Neural progenitor cell (in vitro differentiated cells): Measurements from ENCODE around the gene KRTAP10-9.
"Not testable (repeated sequence)": the region's sequence is repeated elsewhere in the genome, so short reads cannot be mapped to it uniquely, and the experiment has no call there.

Source experiments
- EZH2phosphoT487 ChIP-seq: fragments of 200-600 bp; sonication (generic); IDR thresholded peaks from 2 replicates; pipeline ENCODE4 v1.6.1; 2017; ENCODE audit warnings: antibody characterized with exemption
- TF ChIP-seq, protein P1 (sequence below): fragments of 200-600 bp; sonication (generic); IDR thresholded peaks from 2 replicates; pipeline ENCODE4 v1.5.1; 2017; ENCODE audit warnings: antibody characterized with exemption, mild to moderate bottlenecking

DNA sequence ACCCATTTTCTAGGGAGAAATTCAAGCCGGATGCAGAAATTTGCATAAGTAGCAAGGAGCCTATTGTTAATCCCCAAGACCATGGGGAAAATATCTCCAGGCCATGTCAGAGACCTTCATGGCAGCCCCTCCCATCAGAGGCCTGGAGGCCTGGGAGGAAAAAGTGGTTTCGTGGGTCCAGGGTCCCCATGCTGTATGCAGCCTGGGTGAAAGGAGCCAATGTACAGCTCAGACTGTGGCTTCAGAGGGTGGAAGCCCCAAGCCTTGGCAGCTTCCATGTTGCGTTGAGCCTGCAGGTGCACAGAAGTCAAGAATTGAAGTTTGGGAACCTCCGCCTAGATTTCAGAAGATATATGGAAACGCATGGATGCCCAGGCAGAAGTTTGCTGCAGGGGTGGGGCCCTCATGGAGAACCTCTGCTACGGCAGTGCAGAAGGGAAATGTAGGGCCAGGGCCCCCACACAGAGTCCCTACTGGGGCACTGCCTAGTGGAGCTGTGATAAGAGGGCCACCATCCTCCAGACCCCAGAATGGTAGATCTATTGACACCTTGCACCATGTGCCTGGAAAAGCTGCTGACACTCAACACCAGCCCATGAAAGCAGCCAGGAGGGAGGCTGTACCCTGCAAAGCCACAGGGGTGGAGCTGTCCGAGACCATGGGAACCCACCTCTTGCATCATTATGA, 16.6 kb upstream of the KRTAP10-9 start:
- TF ChIP-seq EZH2phosphoT487 = not testable (repeated sequence)
- TF ChIP-seq, protein P1, sequence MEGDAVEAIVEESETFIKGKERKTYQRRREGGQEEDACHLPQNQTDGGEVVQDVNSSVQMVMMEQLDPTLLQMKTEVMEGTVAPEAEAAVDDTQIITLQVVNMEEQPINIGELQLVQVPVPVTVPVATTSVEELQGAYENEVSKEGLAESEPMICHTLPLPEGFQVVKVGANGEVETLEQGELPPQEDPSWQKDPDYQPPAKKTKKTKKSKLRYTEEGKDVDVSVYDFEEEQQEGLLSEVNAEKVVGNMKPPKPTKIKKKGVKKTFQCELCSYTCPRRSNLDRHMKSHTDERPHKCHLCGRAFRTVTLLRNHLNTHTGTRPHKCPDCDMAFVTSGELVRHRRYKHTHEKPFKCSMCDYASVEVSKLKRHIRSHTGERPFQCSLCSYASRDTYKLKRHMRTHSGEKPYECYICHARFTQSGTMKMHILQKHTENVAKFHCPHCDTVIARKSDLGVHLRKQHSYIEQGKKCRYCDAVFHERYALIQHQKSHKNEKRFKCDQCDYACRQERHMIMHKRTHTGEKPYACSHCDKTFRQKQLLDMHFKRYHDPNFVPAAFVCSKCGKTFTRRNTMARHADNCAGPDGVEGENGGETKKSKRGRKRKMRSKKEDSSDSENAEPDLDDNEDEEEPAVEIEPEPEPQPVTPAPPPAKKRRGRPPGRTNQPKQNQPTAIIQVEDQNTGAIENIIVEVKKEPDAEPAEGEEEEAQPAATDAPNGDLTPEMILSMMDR = not testable (repeated sequence)
